Spleen (tissue), 11 donors: ENCODE data around the gene NGFR. TPM values are rescaled to one million over a fixed set of nuclear protein-coding genes. Genes with fewer than 3 reads are reported as not detected.

Source experiments
- DNase-seq: peaks from one replicate; pipeline ENCODE4 v3.0.0-alpha.2; 2020
- H3K27ac ChIP-seq, 8 donors: fragments of 200-600 bp; sonication (generic) in 7 of 8; 1 replicate in 4 of 8; 2 replicates in 4 of 8; pipeline versions ENCODE4 v1.5.0 to v1.8.0; 2016 to 2021; ENCODE audit warnings: inconsistent platforms in 4 of 8, mild to moderate bottlenecking in 4 of 8, moderate library complexity in 1 of 8
- H3K27me3 ChIP-seq, 7 donors: fragments of 200-600 bp; sonication (generic) in 6 of 7; replicated peaks in 1 of 7; 1 replicate in 4 of 7; 2 replicates in 3 of 7; pipeline versions ENCODE4 v1.5.0 to v1.8.0; 2016 to 2021; ENCODE audit warnings: inconsistent platforms in 3 of 7, mild to moderate bottlenecking in 1 of 7
- H3K36me3 ChIP-seq, 6 donors: fragments of 200-600 bp; sonication (generic) in 5 of 6; 1 replicate in 4 of 6; 2 replicates in 2 of 6; pipeline versions ENCODE4 v1.5.0 to v1.8.0; 2016 to 2021; ENCODE audit warnings: inconsistent platforms in 2 of 6
- H3K4me1 ChIP-seq, 6 donors: fragments of 200-600 bp; sonication (generic) in 5 of 6; 1 replicate in 3 of 6; 2 replicates in 3 of 6; pipeline versions ENCODE4 v1.5.0 to v1.8.0; 2016 to 2021; ENCODE audit warnings: inconsistent platforms in 3 of 6
- H3K4me3 ChIP-seq, 8 donors: fragments of 200-600 bp; sonication (generic) in 7 of 8; 1 replicate in 4 of 8; 2 replicates in 4 of 8; pipeline versions ENCODE4 v1.5.0 to v1.8.0; 2016 to 2021; ENCODE audit warnings: inconsistent platforms in 4 of 8, mild to moderate bottlenecking in 4 of 8, moderate library complexity in 2 of 8
- H3K9me3 ChIP-seq, 8 donors: fragments of 200-600 bp; sonication (generic) in 7 of 8; 1 replicate in 4 of 8; 2 replicates in 4 of 8; pipeline versions ENCODE4 v1.5.0 to v1.8.0; 2016 to 2021; ENCODE audit warnings: inconsistent platforms in 4 of 8
- POLR2A ChIP-seq, 3 donors: fragments of 450-650 bp; IDR thresholded peaks; one replicate each; pipeline ENCODE4 v1.5.1; 2017; ENCODE audit warnings: antibody characterized with exemption in 3 of 3, mild to moderate bottlenecking in 1 of 3
- POLR2AphosphoS5 ChIP-seq, 3 donors: sonication (generic); formaldehyde crosslinking; IDR thresholded peaks; one replicate each; pipeline ENCODE4 v1.5.1; 2017; ENCODE audit warnings: antibody characterized with exemption in 3 of 3
- WGBS, 5 donors: extraction: QIAGEN DNeasy Blood & Tissue Kit in 3 of 5; methylation state at CpG; one replicate each; pipeline versions ENCODE4 v1.1.5 to v1.1.7; 2013 to 2018; 5-methylcytosine and 5-hydroxymethylcytosine counted together
- intact Hi-C: fragments of 100-400 bp; cut with DNase I; formaldehyde crosslinking; loops from one replicate; pipeline ENCODE4 v1.15.0; 2023; ENCODE audit warnings: low total_unique reads
- polyA plus RNA-seq, 3 donors: library from polyadenylated mRNA; stranded (reverse); fragments of 200-250 nt; gene quantifications; one replicate each; pipeline ENCODE4 v1.2.1, GENCODE V29; 2013
- total RNA-seq, 7 donors: library from RNA; depleted of rRNA in 3 of 7; stranded (reverse); fragments of >200 nt in 3 of 7; fragmentation: NEBNext Ultra II Directional in 4 of 7; extraction: Animal tissue kit (Norgen Biotek cat#: 25700) in 4 of 7; gene quantifications; one replicate each; pipeline versions ENCODE4 v1.1.0 to v1.2.1, GENCODE V29; 2016 to 2021
- TF ChIP-seq, protein P1 (sequence below), 11 experiments: fragments of 200-600 bp in 7 of 11; fragments of 450-650 bp in 4 of 11; sonication (generic) in 4 of 11; IDR thresholded peaks in 8 of 11; conservative IDR thresholded peaks in 3 of 11; 1 replicate in 7 of 11; 2 replicates in 4 of 11; pipeline versions ENCODE4 v1.4.0 to v1.8.0; 2016 to 2021; ENCODE audit warnings: antibody characterized with exemption in 11 of 11, inconsistent platforms in 4 of 11, mild to moderate bottlenecking in 1 of 11
- donor health status: healthy with polysubstance abuse.
- donor health status: DM: no; HTN: no; CAD: no; lungs with moderate emphysema.
- donor health status: DM: no; HTN: no; CAD: no.
- donor health status: Bipolar disorder and iron deficiency.
- donor health status: healthy.
- donor health status: DM: no; HTN: no; CAD: no.
- donor health status: DM: yes; HTN: yes; CAD: no.

The NGFR gene
- total and polyA plus RNA-seq, 10 donors: 4.1 to 36.8 (median 13.9) TPM

DNA sequence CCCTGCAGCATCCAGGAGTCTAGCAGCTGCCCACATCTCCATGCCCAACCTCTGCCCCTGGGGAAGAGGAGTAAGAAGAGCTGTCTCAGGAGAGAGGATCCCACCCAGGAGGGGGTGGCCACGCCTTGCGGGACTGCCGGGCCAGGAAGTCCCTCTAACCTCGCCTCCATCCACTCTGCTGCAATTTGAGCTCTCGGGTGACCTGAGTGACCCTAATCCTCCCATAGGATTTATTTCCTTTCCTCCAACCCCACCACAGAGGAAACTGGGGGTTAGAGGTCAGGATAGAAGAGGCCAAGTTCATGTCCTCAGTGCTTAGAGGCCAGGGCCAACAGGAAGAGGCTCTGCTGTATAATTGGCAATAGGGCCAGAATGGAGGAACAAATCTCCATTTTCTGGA, 22.6 kb upstream of the NGFR start:
- peak in 1 of 3 donors; percentile 31 for TF ChIP-seq POLR2AphosphoS5 (IDR thresholded peaks at IDR 0.05)
- TF ChIP-seq, protein P1, sequence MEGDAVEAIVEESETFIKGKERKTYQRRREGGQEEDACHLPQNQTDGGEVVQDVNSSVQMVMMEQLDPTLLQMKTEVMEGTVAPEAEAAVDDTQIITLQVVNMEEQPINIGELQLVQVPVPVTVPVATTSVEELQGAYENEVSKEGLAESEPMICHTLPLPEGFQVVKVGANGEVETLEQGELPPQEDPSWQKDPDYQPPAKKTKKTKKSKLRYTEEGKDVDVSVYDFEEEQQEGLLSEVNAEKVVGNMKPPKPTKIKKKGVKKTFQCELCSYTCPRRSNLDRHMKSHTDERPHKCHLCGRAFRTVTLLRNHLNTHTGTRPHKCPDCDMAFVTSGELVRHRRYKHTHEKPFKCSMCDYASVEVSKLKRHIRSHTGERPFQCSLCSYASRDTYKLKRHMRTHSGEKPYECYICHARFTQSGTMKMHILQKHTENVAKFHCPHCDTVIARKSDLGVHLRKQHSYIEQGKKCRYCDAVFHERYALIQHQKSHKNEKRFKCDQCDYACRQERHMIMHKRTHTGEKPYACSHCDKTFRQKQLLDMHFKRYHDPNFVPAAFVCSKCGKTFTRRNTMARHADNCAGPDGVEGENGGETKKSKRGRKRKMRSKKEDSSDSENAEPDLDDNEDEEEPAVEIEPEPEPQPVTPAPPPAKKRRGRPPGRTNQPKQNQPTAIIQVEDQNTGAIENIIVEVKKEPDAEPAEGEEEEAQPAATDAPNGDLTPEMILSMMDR (IDR thresholded peaks at IDR 0.05 in 8 of 11, conservative IDR thresholded peaks at IDR 0.05 in 3 of 11): no peak
- no peak for TF ChIP-seq POLR2A (IDR thresholded peaks at IDR 0.05)
- Histone ChIP-seq H3K4me3 (no peak overlapping the region), H3K4me1 (peaks cover 0 to 45% (median 12%) of the 10 kb centered on the region in 6 donors), H3K36me3 (no peaks in the 10 kb centered on the region), H3K9me3 (peaks cover 0 to 18% (median 10%) of the 10 kb centered on the region in 8 donors), H3K27me3 (peaks cover 0 to 87% (median 28%) of the 10 kb centered on the region in 7 donors), H3K27ac (peak overlapping the region in 2 of 8 donors; percentile 26 to 46)
- 48 to 57% (median 52%) methylated on average over 5 of the region's 5 CpGs for WGBS, 5 donors
- DNase-seq: no peak
- intact Hi-C loops: no loop called here

DNA sequence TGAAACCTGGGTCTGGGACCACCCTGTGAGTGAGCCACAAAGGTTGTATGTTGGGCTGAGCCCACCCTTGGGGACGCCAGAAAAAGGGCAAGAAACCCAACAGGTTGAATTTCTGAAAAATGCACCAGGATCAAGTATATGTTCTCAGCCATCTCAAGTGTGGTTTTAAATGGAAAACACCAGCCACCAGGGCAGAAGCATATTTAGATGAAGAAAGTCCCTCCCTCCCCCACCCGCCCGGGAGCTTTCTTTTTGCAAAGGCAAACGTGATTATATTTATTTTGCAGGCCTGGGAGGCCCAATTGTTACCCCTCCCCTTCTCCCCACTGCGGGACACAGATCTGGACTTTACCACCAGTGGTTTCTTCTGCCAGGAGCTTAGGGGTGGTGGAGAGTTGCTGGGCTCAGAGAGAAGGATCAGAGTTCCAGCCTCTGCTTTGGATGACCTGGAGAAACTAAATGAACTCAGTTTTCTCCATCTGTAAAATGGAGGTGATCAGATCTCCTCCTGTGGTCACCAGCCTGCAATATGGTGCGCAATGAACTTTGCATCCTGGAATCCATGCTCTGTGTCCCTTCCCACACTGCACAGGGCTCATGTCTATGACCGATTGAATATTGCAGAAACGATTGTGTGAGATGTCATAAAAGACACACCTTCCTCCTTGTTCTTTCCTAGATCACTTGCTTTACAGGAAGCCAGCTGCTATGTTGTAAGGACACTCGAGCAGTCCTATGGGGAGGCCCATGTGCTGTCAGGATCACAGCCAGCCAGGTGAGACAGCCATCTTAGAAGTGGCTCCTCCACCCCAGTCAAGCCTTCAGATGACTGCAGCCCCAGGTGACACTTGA, 21.0 kb upstream of the NGFR start:
- Histone ChIP-seq H3K27ac (no peak overlapping the region), H3K27me3 (peaks cover 0 to 87% (median 28%) of the 10 kb centered on the region in 7 donors), H3K4me1 (peaks cover 0 to 45% (median 12%) of the 10 kb centered on the region in 6 donors), H3K36me3 (no peaks in the 10 kb centered on the region), H3K4me3 (no peak overlapping the region), H3K9me3 (peaks cover 0 to 18% (median 10%) of the 10 kb centered on the region in 8 donors)
- DNase-seq: no peak
- WGBS, 5 donors: 65 to 78% (median 73%) methylated on average over 9 of the region's 9 CpGs
- intact Hi-C loops: no loop called here
- TF ChIP-seq, protein P1 (IDR thresholded peaks at IDR 0.05 in 8 of 11, conservative IDR thresholded peaks at IDR 0.05 in 3 of 11): no peak
- TF ChIP-seq POLR2AphosphoS5 (IDR thresholded peaks at IDR 0.05) (no peak), POLR2A (IDR thresholded peaks at IDR 0.05) (no peak)

DNA sequence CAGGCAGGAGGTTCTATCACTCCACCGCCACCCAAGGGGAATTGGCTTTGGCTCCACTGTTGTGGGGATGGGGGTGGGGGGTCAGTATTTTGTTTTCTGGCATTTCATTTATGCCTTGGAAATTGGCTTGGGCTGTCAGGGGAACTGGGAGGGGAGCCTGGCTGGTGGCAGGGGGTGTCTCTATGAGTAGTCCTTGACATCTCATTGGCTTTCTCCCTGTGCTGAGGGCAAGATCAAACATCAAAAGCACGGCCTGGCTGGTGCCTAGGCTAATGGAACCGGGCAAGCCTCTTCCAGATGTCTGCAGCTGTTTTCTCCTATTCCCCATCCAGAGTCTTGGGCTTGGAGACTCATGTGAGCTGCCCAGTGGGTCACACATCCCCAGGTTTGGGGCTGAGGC, 17.4 kb upstream of the NGFR start:
- Histone ChIP-seq H3K9me3 (peaks cover 0 to 18% (median 10%) of the 10 kb centered on the region in 8 donors), H3K27ac (no peak overlapping the region), H3K27me3 (peaks cover 0 to 80% (median 6%) of the 10 kb centered on the region in 7 donors), H3K4me3 (no peak overlapping the region), H3K4me1 (peaks cover 0 to 15% (median 3%) of the 10 kb centered on the region in 6 donors), H3K36me3 (no peaks in the 10 kb centered on the region)
- 28 to 74% (median 56%) methylated on average over 3 of the region's 3 CpGs for WGBS, 5 donors
- intact Hi-C loops: no loop called here
- no peak for DNase-seq
- no peak for TF ChIP-seq POLR2AphosphoS5 (IDR thresholded peaks at IDR 0.05)
- TF ChIP-seq, protein P1 (IDR thresholded peaks at IDR 0.05 in 8 of 11, conservative IDR thresholded peaks at IDR 0.05 in 3 of 11): no peak
- no peak for TF ChIP-seq POLR2A (IDR thresholded peaks at IDR 0.05)
